GM19452 (cell line): ENCODE data around the gene MCTP2.

Source experiments
- ATAC-seq: cut with Tn5 transposase; IDR thresholded peaks from one replicate; pipeline ENCODE4 v1.9.1; 2021; ENCODE audit not compliant: unreplicated experiment

MCTP2 gene, protein sequence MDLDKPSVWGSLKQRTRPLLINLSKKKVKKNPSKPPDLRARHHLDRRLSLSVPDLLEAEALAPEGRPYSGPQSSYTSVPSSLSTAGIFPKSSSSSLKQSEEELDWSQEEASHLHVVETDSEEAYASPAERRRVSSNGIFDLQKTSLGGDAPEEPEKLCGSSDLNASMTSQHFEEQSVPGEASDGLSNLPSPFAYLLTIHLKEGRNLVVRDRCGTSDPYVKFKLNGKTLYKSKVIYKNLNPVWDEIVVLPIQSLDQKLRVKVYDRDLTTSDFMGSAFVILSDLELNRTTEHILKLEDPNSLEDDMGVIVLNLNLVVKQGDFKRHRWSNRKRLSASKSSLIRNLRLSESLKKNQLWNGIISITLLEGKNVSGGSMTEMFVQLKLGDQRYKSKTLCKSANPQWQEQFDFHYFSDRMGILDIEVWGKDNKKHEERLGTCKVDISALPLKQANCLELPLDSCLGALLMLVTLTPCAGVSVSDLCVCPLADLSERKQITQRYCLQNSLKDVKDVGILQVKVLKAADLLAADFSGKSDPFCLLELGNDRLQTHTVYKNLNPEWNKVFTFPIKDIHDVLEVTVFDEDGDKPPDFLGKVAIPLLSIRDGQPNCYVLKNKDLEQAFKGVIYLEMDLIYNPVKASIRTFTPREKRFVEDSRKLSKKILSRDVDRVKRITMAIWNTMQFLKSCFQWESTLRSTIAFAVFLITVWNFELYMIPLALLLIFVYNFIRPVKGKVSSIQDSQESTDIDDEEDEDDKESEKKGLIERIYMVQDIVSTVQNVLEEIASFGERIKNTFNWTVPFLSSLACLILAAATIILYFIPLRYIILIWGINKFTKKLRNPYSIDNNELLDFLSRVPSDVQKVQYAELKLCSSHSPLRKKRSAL

DNA sequence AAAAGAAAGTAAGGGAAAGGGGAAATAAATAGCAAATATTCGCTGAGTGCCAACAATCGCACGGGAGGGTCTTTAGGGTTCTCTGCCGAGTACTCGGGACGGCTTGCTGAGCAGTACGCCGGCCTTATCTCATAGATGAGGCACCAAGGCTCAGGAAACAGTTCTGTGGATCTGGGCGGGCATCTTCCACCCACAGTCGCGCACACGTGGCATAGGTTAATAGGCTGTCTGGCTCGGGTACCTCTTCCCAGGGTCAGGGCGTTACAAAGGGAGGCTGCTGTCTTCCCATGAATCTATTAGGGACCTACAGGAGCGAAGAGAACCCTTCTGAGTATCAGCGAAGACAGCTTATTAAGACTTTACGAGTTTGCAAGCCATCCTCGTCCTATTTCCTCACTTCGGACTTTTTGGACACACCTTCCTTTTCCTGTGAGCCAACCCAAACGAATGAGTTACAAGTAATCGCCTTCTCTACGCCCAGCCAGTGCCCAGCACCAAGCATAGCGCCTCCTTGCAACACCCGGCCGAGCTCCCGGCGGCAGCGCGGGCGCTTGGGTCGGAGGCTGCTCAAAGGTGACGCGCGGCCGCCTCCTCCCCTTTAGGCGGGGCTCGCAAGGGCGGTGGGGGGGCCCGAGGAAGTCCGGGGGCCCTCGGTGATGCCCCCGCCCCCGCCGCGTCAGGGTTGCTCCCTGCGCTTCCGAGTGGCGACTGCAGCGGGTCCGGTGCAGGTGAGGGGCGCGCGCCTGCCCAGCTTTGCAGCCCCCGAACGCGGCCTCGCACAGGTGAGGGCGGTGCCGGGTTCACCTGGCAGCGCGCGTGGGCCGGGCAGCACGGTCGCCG lies at the start of gene MCTP2:
Gene MCTP2, plus strand, starts transcription at position 679 of the 840 bp plus-strand sequence. CDS start 66,705 bp downstream, outside the sequence.
- ATAC-seq = peak; percentile 67

GRCh38 chr15:94182883-94183282 lies 48.5 kb upstream of the MCTP2 start:
- ATAC-seq = no peak

GRCh38 chr15:94185547-94186236 lies 45.7 kb upstream of the MCTP2 start:
- ATAC-seq = no peak

GRCh38 chr15:94186770-94187331 lies 44.5 kb upstream of the MCTP2 start:
- no peak for ATAC-seq

- no peak for ATAC-seq
Observed at GRCh38 chr15:94193906-94194305, 37.5 kb upstream of the MCTP2 start.

DNA sequence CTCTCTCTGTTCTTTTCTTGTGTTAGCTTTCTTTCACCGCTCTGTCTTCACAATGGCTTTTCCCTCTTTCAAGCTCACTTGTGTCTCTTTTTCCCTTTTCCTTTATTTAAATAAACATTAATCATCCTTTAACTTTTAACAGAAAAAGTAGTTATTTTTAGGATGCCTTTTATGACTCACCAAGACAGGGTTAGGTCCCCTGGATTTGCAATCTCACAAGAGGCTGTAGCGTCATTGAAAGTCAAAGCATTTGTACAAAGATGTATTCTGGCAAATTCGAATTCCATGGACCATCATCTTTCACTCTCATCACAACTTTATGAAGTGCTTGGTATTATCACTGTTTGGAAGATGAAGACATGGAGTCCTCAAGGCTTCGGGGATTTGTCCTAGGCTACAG lies 34.8 kb upstream of the MCTP2 start:
- no peak for ATAC-seq

DNA sequence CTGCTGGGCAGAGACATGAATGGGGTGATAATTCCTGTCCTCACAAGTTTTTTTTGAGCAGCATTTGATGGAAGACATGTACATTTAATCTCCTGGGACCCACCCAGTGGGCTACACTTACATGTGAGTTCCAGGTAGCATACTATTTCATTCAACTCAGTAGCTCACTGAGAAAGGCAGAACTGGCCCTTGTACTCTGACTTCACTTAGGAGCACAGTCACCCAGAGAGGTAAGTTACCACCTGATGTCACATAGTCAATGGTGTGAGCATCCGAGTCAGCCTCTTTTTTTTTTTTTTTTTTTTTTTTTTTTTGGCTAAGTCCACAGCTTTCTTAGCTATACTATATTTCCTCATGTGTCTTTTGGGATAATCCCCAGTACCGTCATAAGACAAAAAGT lies 32.7 kb upstream of the MCTP2 start:
- ATAC-seq = no peak

- ATAC-seq = no peak
Observed at GRCh38 chr15:94199725-94200124, 31.6 kb upstream of the MCTP2 start.

GRCh38 chr15:94203306-94203705 lies 28.1 kb upstream of the MCTP2 start:
- ATAC-seq = no peak

DNA sequence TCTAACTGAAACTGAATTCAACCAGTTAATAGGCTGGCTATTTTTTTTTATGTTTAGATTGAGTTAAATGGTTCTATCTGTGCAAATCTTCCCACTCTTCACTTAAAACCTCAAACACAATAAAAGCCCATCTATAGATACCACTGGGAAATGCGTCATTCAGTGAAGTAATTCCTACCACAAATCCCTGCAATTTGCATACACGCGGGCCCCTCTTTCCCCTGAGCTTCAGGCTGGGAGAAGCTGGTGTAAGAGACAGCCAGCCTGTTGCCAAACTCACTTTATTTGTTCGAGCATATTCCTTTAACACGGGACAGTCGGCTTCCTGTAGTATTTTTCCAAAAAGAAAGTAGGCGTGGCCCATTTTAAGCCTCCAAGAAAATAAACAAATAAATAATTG lies 26.0 kb upstream of the MCTP2 start:
- no peak for ATAC-seq

- peak; percentile 60 for ATAC-seq
Observed at GRCh38 chr15:94206463-94207167, 24.7 kb upstream of the MCTP2 start.

DNA sequence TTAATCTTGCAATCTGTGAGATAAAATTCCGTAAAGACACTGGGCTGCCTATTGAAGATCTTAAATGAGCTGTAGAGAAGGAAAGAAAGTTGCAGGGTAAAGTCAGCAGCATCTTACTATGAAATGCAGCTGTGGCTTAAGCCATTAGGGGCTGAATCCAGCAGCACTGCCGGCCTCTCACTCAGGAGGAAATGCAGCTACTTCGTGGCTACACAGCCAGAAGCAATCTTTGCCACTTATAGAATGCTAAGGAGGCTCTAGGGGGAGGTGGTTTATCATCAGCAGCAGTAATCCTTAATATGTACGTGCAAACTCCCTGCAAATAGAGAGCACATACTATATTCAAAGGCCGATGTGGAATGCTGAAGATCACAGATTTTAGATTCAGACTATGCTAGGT lies 19.1 kb upstream of the MCTP2 start:
- no peak for ATAC-seq

DNA sequence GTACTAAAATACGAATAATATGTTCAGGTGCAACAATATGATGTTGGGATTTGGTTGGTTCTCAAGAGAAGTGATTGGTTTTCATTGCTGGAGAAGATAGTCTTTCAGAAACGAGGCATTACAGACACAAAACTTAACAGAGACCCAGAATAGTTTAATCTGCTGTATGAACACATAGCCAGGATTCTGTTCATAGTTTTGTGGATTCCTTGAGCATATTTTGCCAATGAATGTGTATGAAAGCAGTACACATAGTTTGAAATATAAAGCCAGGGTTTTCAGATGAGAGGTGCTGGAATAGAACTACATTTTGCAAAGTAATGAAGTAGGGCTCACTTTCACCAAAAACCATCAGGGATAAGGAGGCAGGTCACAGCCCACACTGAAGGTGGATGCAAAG lies 5.7 kb upstream of the MCTP2 start:
- ATAC-seq = no peak

DNA sequence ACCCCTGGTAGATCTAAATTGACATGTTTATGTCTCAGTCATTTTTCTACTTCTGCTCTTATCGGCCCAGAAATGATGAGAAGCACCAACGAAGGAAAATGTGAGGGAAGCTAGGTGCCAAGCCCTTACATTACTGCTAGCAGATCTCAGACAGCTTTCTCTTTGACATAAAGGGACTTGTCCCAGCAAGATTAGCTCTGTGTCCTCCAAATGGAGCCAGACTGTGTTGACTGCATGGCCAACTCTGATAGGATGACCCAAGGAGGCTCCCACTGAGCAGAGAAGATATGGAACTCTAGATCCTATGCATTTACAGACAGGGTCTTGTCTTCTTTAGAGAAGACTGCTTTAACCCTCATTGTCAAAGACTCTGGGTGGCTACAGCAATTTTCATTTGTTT lies 2.8 kb upstream of the MCTP2 start:
- no peak for ATAC-seq

DNA sequence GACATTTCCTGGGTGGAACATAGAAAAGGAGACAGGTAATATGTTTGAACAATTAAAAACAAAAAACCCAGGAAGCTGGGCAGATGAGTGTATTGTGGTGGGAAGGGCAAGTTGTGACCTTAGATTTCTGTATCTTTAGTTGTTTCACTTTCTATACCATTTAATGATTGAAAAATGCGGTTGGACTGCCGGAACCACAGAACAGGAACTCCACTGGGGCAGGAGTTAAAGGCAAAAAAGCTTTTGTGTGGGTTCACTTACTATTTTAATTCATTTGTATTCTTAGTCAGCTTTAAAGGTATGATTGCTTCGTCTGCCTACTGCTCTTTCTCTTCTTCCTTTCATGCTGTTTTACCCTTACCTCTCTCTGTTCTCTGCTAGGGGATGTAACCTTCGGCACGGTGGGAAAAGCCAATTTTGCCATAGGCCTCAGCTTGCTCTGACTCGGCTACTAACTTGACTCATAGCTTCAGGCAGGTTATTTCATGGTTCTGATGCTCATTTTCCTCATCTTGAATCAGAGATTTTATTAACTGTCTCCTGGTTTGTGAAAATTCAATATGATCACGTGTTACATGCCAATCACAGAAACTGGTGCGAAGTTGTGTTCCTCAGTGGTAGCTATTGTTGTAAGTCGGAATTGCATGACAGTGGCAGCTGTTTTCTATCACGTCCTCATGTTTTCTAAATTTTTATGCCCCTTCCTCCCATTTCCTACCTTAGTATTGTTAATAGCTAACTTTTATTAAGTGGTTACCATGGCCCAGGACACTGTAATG lies 1.6 kb upstream of the MCTP2 start:
- ATAC-seq = peak; percentile 63

DNA sequence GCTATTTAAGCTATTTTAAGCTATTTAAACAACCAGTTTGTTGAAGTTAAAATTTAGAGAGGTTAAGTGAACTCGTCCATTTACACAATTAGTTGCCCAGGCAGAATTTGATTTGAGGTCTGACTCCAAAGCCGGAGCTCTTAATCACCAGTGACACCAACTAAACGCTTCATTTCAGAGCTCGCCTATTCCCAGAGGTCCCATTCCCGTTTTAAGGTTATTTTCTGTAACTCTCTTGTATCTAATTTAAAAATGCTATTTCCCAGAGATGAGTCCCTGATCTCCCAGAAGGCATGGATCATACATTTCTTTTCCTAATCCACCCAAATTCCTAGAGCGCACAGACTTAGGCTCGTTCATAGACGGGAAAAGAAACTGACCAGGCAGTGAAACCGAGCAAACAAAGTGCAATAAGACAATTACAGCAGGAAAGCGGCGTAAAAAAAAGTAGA lies 904 bp upstream of the MCTP2 start:
- no peak for ATAC-seq

GRCh38 chr15:94231723-94232468 lies 535 bp downstream of the MCTP2 start:
- peak; percentile 1 for ATAC-seq

- ATAC-seq = no peak
Observed at GRCh38 chr15:94233441-94233840, 2.1 kb downstream of the MCTP2 start.
